Left forelimb (tissue), 1 donor: Measurements from ENCODE around the gene GRM8.
"Not testable (repeated sequence)": the region's sequence is repeated elsewhere in the genome, so short reads cannot be mapped to it uniquely, and the experiment has no call there.

Experiments
- DNase-seq: peaks from one replicate; pipeline ENCODE4 v3.0.0-alpha.2; 2018; ENCODE audit warnings: low spot score

Gene GRM8

GRCh38 chr7:127029823-127030222, 222.9 kb downstream of the GRM8 start:
- no peak for DNase-seq

GRCh38 chr7:127021857-127022256, 230.9 kb downstream of the GRM8 start:
- no peak for DNase-seq

- DNase-seq, result no peak
Measured at GRCh38 chr7:127021019-127021738, 231.6 kb downstream of the GRM8 start.

- no peak for DNase-seq
Measured at GRCh38 chr7:127018889-127019288, 233.9 kb downstream of the GRM8 start.

GRCh38 chr7:127017196-127017595, 235.5 kb downstream of the GRM8 start:
- no peak for DNase-seq

GRCh38 chr7:127000725-127001124, 252.0 kb downstream of the GRM8 start:
- DNase-seq, result no peak

- no peak for DNase-seq
Measured at GRCh38 chr7:126996659-126997058, 256.1 kb downstream of the GRM8 start.

GRCh38 chr7:126993626-126994213, 259.0 kb downstream of the GRM8 start:
- no peak for DNase-seq

- no peak for DNase-seq
Measured at GRCh38 chr7:126988022-126988421, 264.7 kb downstream of the GRM8 start.

GRCh38 chr7:126979722-126980121, 273.0 kb downstream of the GRM8 start:
- DNase-seq, result no peak

GRCh38 chr7:126978865-126979264, 273.9 kb downstream of the GRM8 start:
- no peak for DNase-seq

- no peak for DNase-seq
Measured at GRCh38 chr7:126973066-126973465, 279.7 kb downstream of the GRM8 start.

- DNase-seq, result no peak
Measured at GRCh38 chr7:126972571-126972970, 280.2 kb downstream of the GRM8 start.

- no peak for DNase-seq
Measured at GRCh38 chr7:126959649-126960048, 293.1 kb downstream of the GRM8 start.

- no peak for DNase-seq
Measured at GRCh38 chr7:126958367-126958766, 294.4 kb downstream of the GRM8 start.

- no peak for DNase-seq
Measured at GRCh38 chr7:126957443-126957842, 295.3 kb downstream of the GRM8 start.

GRCh38 chr7:126953461-126953860, 299.3 kb downstream of the GRM8 start:
- no peak for DNase-seq

- no peak for DNase-seq
Measured at GRCh38 chr7:126948664-126949063, 304.1 kb downstream of the GRM8 start.

GRCh38 chr7:126940723-126941307, 311.9 kb downstream of the GRM8 start:
- DNase-seq, result no peak

GRCh38 chr7:126937171-126937570, 315.6 kb downstream of the GRM8 start:
- DNase-seq, result no peak

GRCh38 chr7:126931581-126931980, 321.2 kb downstream of the GRM8 start:
- no peak for DNase-seq

GRCh38 chr7:126930166-126930565, 322.6 kb downstream of the GRM8 start:
- DNase-seq, result no peak

GRCh38 chr7:126924477-126924876, 328.3 kb downstream of the GRM8 start:
- DNase-seq, result no peak

- DNase-seq, result not testable (repeated sequence)
Measured at GRCh38 chr7:126911627-126912026, 341.1 kb downstream of the GRM8 start.
